HTERT RPE-1 (cell line): Measurements from ENCODE around the gene MED13L.
"Not testable (repeated sequence)": the region's sequence is repeated elsewhere in the genome, so short reads cannot be mapped to it uniquely, and the experiment has no call there.

Source experiments
- in situ Hi-C: fragments of 300-500 bp; cut with MboI; formaldehyde crosslinking; loops from 4 replicates; pipeline ENCODE4 v1.14.3; 2020; ENCODE audit warnings: low sequenced_read_pairs

MED13L gene

GRCh38 chr12:115988625-115989563 is 288.6 kb downstream of the MED13L start:
- in situ Hi-C loops = no loop called here

- in situ Hi-C loops = no loop called here
Observed at GRCh38 chr12:115988212-115988611, 289.3 kb downstream of the MED13L start.

GRCh38 chr12:115984616-115985015 is 292.9 kb downstream of the MED13L start:
- in situ Hi-C loops = no loop called here

GRCh38 chr12:115983226-115983798 is 294.2 kb downstream of the MED13L start:
- in situ Hi-C loops = no loop called here

- in situ Hi-C loops = no loop called here
Observed at GRCh38 chr12:115980339-115980738, 297.2 kb downstream of the MED13L start.

- in situ Hi-C loops = no loop called here
Observed at GRCh38 chr12:115979851-115980250, 297.6 kb downstream of the MED13L start.

- in situ Hi-C loops = no loop called here
Observed at GRCh38 chr12:115979351-115979750, 298.1 kb downstream of the MED13L start.

GRCh38 chr12:115976829-115977228 is 300.7 kb downstream of the MED13L start:
- in situ Hi-C loops = not testable (repeated sequence)

- in situ Hi-C loops = no loop called here
Observed at GRCh38 chr12:115975411-115975810, 302.1 kb downstream of the MED13L start.

GRCh38 chr12:115973968-115974724 is 303.3 kb downstream of the MED13L start:
- in situ Hi-C loops = no loop called here

GRCh38 chr12:115973066-115973465 is 304.4 kb downstream of the MED13L start:
- in situ Hi-C loops = no loop called here

GRCh38 chr12:115972241-115972640 is 305.3 kb downstream of the MED13L start:
- in situ Hi-C loops = no loop called here

- in situ Hi-C loops = no loop called here
Observed at GRCh38 chr12:115968211-115968610, 309.3 kb downstream of the MED13L start.

GRCh38 chr12:115966376-115966775 is 311.1 kb downstream of the MED13L start:
- in situ Hi-C loops = no loop called here

- in situ Hi-C loops = no loop called here
Observed at GRCh38 chr12:115964626-115965025, 312.9 kb downstream of the MED13L start.

- in situ Hi-C loops = no loop called here
Observed at GRCh38 chr12:115964214-115964613, 313.3 kb downstream of the MED13L start.

GRCh38 chr12:115962216-115962615 is 315.3 kb downstream of the MED13L start:
- in situ Hi-C loops = no loop called here

- in situ Hi-C loops = no loop called here
Observed at GRCh38 chr12:115960868-115961802, 316.4 kb downstream of the MED13L start.

GRCh38 chr12:115957686-115958290 is 319.7 kb downstream of the MED13L start:
- in situ Hi-C loops = no loop called here

GRCh38 chr12:115956659-115957058 is 320.8 kb downstream of the MED13L start:
- in situ Hi-C loops = no loop called here
